SK-N-SH (cell line): ENCODE results near the gene ATXN7. TPM values are rescaled to one million over a fixed set of nuclear protein-coding genes. Genes with fewer than 3 reads are reported as not detected.

Experiments
- CTCF ChIA-PET: fragments of 300-600, 350-600 bp; formaldehyde crosslinking; extraction: SDS; loops from one replicate; lab custom pipeline; 2021; lab: Yijun Ruan, JAX
- POLR2A ChIA-PET: fragments of 350-600 bp; sonication (Branson Sonifier 250); formaldehyde crosslinking; extraction: SDS; loops from one replicate; lab custom pipeline; 2020; ENCODE audit warnings: antibody characterized with exemption, inconsistent platforms; lab: Yijun Ruan, JAX
- DNase-seq: peaks from one replicate; pipeline ENCODE4 v3.0.0; 2012
- H2AFZ ChIP-seq: fragments of 200-600 bp; sonication (generic); 2 replicates; pipeline ENCODE4 v1.8.1; 2016; ENCODE audit warnings: antibody characterized with exemption, mild to moderate bottlenecking, low read depth
- H3F3A ChIP-seq: fragments of 200-600 bp; sonication (generic); replicated peaks from 2 replicates; pipeline ENCODE3; 2016; ENCODE audit warnings: antibody characterized with exemption, mild to moderate bottlenecking; ENCODE audit not compliant: insufficient read depth
- H3K27ac ChIP-seq, 2 experiments: fragments of 200-500 bp in 1 of 2; fragments of 200-600 bp in 1 of 2; sonication (Bioruptor generic) in 1 of 2; sonication (generic), shearing (Covaris generic) in 1 of 2; 2 replicates each; pipeline versions ENCODE4 v1.5.1 to v1.6.1; 2014 to 2016; ENCODE audit warnings: low read depth in 2 of 2, inconsistent platforms in 1 of 2, low read length in 1 of 2, mild to moderate bottlenecking in 1 of 2, mixed read lengths in 1 of 2
- H3K27me3 ChIP-seq: fragments of 200-600 bp; sonication (generic), shearing (Covaris generic); 2 replicates; pipeline ENCODE4 v1.6.1; 2016; ENCODE audit warnings: mixed run types; ENCODE audit not compliant: insufficient read depth
- H3K36me3 ChIP-seq, 2 experiments: fragments of 200-500 bp in 1 of 2; fragments of 200-600 bp in 1 of 2; sonication (Bioruptor generic) in 1 of 2; sonication (generic) in 1 of 2; replicated peaks in 1 of 2; 2 replicates each; pipeline versions ENCODE3 to v1.5.1; 2014 to 2016; ENCODE audit warnings: low read length in 1 of 2, mild to moderate bottlenecking in 1 of 2; ENCODE audit not compliant: insufficient read depth in 2 of 2, control insufficient read depth in 1 of 2
- H3K4me1 ChIP-seq, 2 experiments: fragments of 200-500 bp in 1 of 2; fragments of 200-600 bp in 1 of 2; sonication (Bioruptor generic) in 1 of 2; sonication (generic), shearing (Covaris generic) in 1 of 2; 2 replicates each; pipeline versions ENCODE4 v1.5.1 to v1.6.1; 2014 to 2016; ENCODE audit warnings: low read depth in 1 of 2, low read length in 1 of 2, mixed run types in 1 of 2; ENCODE audit not compliant: insufficient read depth in 2 of 2, control insufficient read depth in 1 of 2
- H3K4me2 ChIP-seq: fragments of 200-600 bp; sonication (generic), shearing (Covaris generic); 2 replicates; pipeline ENCODE4 v1.6.1; 2017; ENCODE audit warnings: mixed run types
- H3K4me3 ChIP-seq, 2 experiments: fragments of 200-500 bp in 1 of 2; fragments of 200-600 bp in 1 of 2; sonication (Bioruptor generic) in 1 of 2; sonication (generic), shearing (Covaris generic) in 1 of 2; 2 replicates each; pipeline versions ENCODE4 v1.5.1 to v1.8.1; 2014 to 2016; ENCODE audit warnings: low read depth in 2 of 2, inconsistent platforms in 1 of 2, low read length in 1 of 2, mild to moderate bottlenecking in 1 of 2, mixed read lengths in 1 of 2, moderate library complexity in 1 of 2
- H3K79me2 ChIP-seq: fragments of 200-600 bp; sonication (generic); 2 replicates; pipeline ENCODE4 v1.8.1; 2017; ENCODE audit warnings: mild to moderate bottlenecking; ENCODE audit not compliant: insufficient read depth
- H3K9ac ChIP-seq: fragments of 200-600 bp; sonication (generic); 2 replicates; pipeline ENCODE4 v1.6.1; 2017; ENCODE audit warnings: mixed run types
- H3K9me2 ChIP-seq: fragments of 200-600 bp; sonication (generic); 2 replicates; pipeline ENCODE4 v1.6.1; 2017; ENCODE audit warnings: mixed run types
- H3K9me3 ChIP-seq: fragments of 200-600 bp; sonication (generic); 2 replicates; pipeline ENCODE4 v1.6.1; 2017; ENCODE audit warnings: mixed run types, mild to moderate bottlenecking, moderate library complexity
- H4K20me1 ChIP-seq: fragments of 200-600 bp; sonication (generic); 2 replicates; pipeline ENCODE4 v1.6.1; 2017; ENCODE audit warnings: mild to moderate bottlenecking, mixed run types; ENCODE audit not compliant: insufficient read depth
- CTCF ChIP-seq: fragments of 200-600 bp; sonication (generic); IDR thresholded peaks from 2 replicates; pipeline ENCODE4 v1.6.1; 2017; ENCODE audit warnings: antibody characterized with exemption, mild to moderate bottlenecking, moderate library complexity
- FOSL2 ChIP-seq: IDR thresholded peaks from 2 replicates; pipeline ENCODE4 v1.4.0; 2012; ENCODE audit warnings: low read depth, mild to moderate bottlenecking, moderate library complexity, borderline replicate concordance
- FOXM1 ChIP-seq: IDR thresholded peaks from 2 replicates; pipeline ENCODE4 v1.4.0; 2012; ENCODE audit warnings: low read depth, mild to moderate bottlenecking
- IRF3 ChIP-seq: fragments of 150-350 bp; IDR thresholded peaks from 2 replicates; pipeline ENCODE4 v1.6.1; 2016; ENCODE audit warnings: mild to moderate bottlenecking, low read depth, low read length
- JUND ChIP-seq: IDR thresholded peaks from 2 replicates; pipeline ENCODE4 v1.4.0; 2012
- MEF2A ChIP-seq: IDR thresholded peaks from 2 replicates; pipeline ENCODE4 v1.4.0; 2012; ENCODE audit warnings: low read depth, borderline replicate concordance
- MXI1 ChIP-seq: IDR thresholded peaks from 2 replicates; pipeline ENCODE4 v1.6.1; 2012; ENCODE audit warnings: mild to moderate bottlenecking, low read depth, low read length, improper control_type of control experiment
- NFIC ChIP-seq: IDR thresholded peaks from 2 replicates; pipeline ENCODE4 v1.4.0; 2012; ENCODE audit warnings: borderline replicate concordance
- NRF1 ChIP-seq: IDR thresholded peaks from 2 replicates; pipeline ENCODE4 v1.6.1; 2012; ENCODE audit warnings: low read depth, mild to moderate bottlenecking, low read length
- POLR2AphosphoS5 ChIP-seq: IDR thresholded peaks from 2 replicates; pipeline ENCODE4 v1.6.1; 2012; ENCODE audit warnings: low read depth, low read length
- RAD21 ChIP-seq: IDR thresholded peaks from 2 replicates; pipeline ENCODE4 v1.6.1; 2012; ENCODE audit warnings: mild to moderate bottlenecking, low read length
- REST ChIP-seq: IDR thresholded peaks from 2 replicates; pipeline ENCODE4 v1.6.1; 2012; ENCODE audit warnings: mild to moderate bottlenecking, low read depth, low read length, moderate library complexity
- RXRA ChIP-seq: IDR thresholded peaks from 2 replicates; pipeline ENCODE4 v1.4.0; 2012; ENCODE audit warnings: low read depth, mild to moderate bottlenecking, borderline replicate concordance
- SIN3A ChIP-seq: IDR thresholded peaks from 2 replicates; pipeline ENCODE4 v1.6.1; 2012; ENCODE audit warnings: low read depth, mild to moderate bottlenecking, low read length, moderate library complexity, borderline replicate concordance
- TAF1 ChIP-seq: IDR thresholded peaks from 2 replicates; pipeline ENCODE4 v1.6.1; 2012; ENCODE audit warnings: low read depth, mild to moderate bottlenecking, low read length, moderate library complexity, borderline replicate concordance
- YY1 ChIP-seq: IDR thresholded peaks from 2 replicates; pipeline ENCODE4 v1.4.0; 2012; ENCODE audit warnings: low read depth, mild to moderate bottlenecking
- WGBS: methylation state at CpG from one replicate; pipeline ENCODE4 v1.1.6; 2017; ENCODE audit warnings: low lambda C conversion rate; 5-methylcytosine and 5-hydroxymethylcytosine counted together
- polyA plus RNA-seq, 3 experiments: library from polyadenylated mRNA; depleted of rRNA; stranded (reverse); fragments of >200 nt; gene quantifications; 2 replicates each; pipeline ENCODE4 v1.2.3, GENCODE V29; 2012

The ATXN7 gene
- polyA plus RNA-seq, 1 of the 3 experiments (the other 2 are of a cell fraction): 6.2 TPM

GRCh38 chr3:64046996-64047594 is 183.4 kb downstream of the ATXN7 start:
- no peak overlapping the region for H3K4me3 ChIP-seq
- H3K36me3 ChIP-seq: no peaks in the 10 kb centered on the region
- H4K20me1 ChIP-seq: no peaks in the 10 kb centered on the region
- H3K9ac ChIP-seq: no peak overlapping the region
- no peak overlapping the region for H2AFZ ChIP-seq
- H3K9me2 ChIP-seq: no peaks in the 10 kb centered on the region
- ChIA-PET CTCF (interaction anchor here (0.7 kb wide), 1 partner anchor 17 kb away, joined by 3 read pairs; no protein-coding TSS in a partner anchor), POLR2A (no interaction called here)
- 82% methylated on average over 6 of the region's 6 CpGs for WGBS
- no peak for DNase-seq
- no peaks in the 10 kb centered on the region for H3F3A ChIP-seq
- no peaks in the 10 kb centered on the region for H3K27me3 ChIP-seq
- H3K79me2 ChIP-seq: no peaks in the 10 kb centered on the region
- no peaks in the 10 kb centered on the region for H3K9me3 ChIP-seq
- H3K4me2 ChIP-seq: no peak overlapping the region
- H3K27ac ChIP-seq: no peak overlapping the region
- TF ChIP-seq IRF3 (no peak), REST (no peak), POLR2AphosphoS5 (no peak), MEF2A (no peak), FOSL2 (no peak), RAD21 (no peak), FOXM1 (no peak), MXI1 (no peak), SIN3A (no peak), YY1 (no peak), TAF1 (no peak), NFIC (no peak), RXRA (no peak), JUND (no peak), CTCF (no peak), NRF1 (no peak)
- TF ChIP-seq, all 33 proteins: peak for 0
- no peaks in the 10 kb centered on the region for H3K4me1 ChIP-seq
